Embryonic facial prominence (tissue), 1 donor: ENCODE measurements around the gene MKRN1.
"Not testable (repeated sequence)": the region's sequence is repeated elsewhere in the genome, so short reads cannot be mapped to it uniquely, and the experiment has no call there.

ENCODE experiments used
- DNase-seq: peaks from one replicate; pipeline ENCODE4 v3.0.0-alpha.2; 2016; ENCODE audit errors: extremely low spot score

Gene MKRN1

DNA sequence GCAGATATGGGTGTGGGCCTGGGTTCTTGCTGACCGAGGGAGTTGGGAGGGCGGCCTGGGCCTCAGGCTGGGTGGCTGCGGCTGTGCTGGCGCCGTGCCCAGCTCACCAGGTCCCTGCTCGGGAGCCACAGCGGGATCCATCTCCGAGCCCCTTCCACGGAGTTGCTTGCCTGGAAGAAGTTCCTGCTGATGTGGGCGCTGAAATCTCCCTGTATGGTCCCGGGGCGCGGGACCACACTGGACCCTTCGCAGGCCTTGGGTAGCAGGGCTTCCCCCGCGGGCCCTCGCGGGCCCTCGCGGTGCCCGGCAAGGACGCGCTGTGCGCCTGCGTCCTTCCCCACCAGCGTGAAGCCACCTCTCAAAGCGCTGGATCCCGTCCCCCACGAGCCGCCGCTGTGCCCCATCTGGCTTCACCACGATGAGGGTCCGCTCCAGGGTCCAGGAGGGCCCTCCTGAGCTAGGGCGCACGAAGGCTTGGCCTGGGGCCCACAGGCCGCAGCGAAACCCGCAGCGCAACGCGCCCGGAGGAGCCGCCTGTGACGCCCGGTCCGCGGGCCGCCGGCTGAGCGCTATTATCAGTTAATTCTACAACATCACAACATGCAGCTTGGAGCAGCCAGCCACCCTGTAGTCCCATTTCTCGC lies 43.9 kb downstream of the MKRN1 start:
- no peak for DNase-seq

DNA sequence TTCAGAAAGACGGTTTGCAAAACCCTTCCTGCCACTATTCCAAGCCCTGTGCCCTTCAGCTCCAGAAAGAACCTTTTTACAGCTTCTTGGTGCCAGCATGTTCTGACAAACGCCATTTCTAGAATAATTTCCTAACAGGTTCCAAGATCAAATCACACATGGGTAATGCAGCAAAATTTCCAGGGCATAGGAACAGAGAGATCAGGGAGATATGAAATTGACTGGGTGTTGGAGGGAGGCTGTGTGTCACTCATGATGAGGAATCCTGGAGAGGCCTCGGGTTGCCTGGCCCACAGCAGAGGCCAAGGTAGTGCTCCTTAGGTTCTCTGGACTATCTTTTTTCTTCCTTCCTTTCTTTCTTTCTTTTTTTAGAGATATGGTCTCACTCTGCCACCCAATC lies 45.9 kb downstream of the MKRN1 start:
- no peak for DNase-seq

DNA sequence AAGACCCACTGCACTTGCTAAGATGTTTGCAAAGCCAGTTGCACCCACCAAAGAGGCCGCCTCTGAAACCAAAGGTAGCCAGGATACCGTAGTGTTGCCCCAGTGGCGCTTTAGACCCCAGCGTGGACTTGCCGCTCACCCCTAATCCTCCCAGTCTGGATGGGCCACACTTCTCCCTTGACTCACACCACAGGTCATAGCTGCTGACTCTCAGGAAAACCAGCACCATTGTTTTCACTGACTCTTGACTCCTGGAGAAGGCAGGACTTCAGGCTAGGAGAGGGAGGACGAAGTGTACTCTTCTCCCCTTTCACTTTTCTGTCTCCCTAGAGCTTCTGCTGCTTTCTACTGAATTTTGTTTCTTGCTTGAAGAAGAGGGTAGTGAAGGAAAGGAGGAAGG lies 53.2 kb downstream of the MKRN1 start:
- DNase-seq = no peak

DNA sequence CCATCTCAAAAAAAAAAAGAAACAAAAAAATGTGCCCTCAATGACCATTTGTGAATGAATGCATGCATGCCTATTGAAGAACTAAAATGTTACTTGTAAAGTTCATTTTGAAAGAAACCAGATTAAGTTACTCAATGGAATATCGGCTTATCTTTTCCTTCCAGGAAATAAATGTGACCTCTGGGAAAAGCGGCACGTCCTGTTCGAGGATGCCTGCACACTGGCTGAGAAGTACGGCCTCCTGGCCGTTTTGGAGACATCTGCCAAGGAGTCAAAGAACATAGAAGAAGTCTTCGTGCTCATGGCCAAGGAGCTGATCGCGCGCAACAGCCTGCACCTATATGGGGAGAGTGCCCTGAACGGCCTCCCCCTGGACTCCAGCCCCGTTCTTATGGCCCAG lies 53.6 kb downstream of the MKRN1 start:
- no peak for DNase-seq

DNA sequence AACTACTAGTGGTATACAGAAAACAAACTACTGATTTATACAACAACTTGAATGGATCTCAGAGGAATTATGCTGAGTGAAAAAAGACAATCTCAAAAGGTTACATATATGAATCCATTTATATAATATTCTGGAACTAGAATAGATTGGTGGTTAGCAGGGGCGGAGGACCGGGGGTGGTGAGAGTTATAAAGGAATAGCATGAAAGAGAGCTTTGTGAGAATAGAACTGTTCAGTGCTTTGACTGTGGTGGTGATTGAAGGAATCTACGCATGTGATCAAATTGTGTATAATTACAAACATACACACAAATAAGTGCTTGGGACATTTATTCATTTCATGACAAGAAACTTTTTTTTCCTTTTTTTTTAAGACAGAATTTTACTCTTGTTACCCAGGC lies 55.8 kb downstream of the MKRN1 start:
- no peak for DNase-seq

DNA sequence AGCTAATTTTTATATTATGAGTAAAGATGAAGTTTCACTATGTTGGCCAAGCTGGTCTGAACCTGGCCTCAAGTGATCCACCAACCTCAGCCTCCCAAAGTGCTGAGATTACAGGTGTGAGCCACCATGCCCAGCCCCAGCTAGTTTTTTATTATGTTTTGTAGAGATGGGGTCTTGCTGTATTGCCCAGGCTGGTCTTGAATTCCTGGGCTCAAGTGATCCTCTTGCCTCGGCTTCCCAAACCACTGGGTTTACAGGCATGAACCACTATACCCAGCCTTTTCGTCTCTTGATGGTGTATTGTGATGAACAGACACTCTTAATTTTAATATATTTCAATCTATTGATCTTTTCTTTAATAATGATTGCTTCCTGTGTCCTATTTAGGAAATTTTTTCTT lies 57.8 kb downstream of the MKRN1 start:
- DNase-seq = no peak

DNA sequence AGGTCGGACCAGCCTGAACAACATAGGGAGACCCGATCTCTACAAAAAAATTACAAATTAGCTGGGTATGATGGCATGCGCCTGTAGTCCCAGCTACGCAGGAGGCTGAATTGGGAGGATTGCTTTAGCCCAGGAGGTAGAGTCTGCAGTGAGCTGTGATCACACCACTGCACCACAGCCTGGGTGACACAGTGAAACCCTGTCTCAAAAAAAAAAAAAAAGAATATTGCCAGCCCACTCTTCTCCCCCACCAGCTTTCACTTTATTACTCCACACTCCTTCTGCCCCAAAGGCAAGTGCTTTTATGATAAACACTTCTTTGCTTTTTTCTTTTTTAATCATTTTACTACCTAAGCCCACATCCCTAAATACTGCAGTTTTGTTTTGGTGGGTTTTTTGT lies 60.7 kb downstream of the MKRN1 start:
- DNase-seq = no peak

DNA sequence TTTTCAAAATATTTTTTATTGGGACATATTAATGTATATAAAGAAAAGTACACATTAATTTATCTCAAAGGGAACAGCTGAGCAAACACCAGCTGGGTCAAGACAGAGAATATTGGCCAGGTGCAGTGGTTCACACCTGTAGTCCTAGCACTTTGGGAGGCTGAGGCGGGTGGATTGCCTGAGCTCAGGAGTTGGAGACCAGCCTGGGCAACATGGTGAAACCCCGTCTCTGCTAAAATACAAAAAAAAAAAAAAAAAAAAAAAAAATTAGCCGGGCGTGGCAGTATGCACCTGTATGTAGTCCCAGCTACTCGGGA lies 61.2 kb downstream of the MKRN1 start:
- DNase-seq = not testable (repeated sequence)

DNA sequence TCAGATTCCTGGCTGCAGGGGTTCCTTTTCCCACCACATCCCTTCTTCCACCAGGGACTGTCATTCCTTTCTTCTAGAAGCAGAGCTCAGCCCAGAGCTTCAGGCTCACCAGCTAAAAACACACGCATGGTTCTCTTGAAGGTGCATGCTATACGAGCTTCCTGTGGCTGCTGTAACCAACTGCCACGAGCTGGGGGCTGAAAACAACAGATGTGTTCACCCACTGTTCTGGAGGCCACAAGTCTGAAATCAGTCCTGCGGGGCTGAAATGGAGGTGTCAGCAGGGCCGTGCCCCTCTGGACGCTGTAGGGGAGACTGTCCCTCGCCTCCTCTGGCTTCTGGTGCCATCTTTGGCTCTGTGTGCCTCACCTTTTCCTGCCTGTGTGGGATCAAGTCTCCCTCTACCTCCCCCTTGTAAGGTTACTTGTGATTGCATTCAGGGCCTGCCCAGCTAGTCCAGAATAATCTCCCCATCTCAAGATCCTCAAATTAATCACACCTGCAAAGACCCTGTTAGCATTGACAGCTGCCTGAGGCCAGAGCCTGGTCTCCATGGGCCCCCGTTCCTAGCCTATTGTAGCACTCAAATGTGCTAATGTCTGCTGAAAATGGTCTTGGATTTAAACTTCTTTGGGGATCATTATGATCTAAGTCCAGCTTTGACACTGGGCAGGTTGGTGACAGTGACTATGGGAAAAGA lies 61.7 kb downstream of the MKRN1 start:
- DNase-seq = no peak

DNA sequence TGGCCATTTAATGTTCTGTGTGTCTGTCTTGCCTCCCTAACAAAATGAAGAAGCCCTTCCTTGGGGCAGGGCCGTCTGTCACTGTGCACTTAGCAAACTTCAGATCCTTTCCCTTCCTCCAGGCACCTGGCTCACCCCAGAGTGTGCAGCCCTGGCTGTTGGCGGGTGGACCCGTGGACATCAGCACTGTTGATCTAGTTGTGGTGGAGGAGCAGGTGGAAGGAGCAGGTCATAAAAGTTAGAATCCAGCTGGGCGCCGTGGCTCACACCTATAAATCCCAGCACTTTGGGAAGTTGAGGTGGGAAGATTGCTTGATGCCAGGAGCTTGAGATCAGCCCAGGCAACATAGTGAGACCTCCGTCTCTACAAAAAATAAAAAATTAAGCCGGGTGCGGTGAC lies 62.7 kb downstream of the MKRN1 start:
- no peak for DNase-seq

DNA sequence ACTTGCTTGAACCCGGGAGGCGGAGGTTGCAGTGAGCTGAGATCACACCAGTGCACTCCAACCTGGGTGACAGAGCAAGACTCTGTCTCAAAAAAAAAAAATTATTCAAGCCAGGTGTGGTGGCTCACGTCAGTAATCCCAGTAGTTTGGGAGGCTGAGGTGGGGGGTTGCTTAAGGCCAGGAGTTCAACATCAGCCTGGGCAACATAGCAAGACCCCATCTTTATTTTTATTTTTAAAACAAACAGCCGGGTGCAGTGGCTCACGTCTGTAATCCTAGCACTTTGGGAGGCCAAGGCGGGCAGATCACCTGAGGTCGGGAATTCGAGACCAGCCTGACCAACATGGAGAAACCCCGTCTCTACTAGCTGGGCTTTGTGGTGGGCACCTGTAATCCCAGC lies 63.5 kb downstream of the MKRN1 start:
- DNase-seq = not testable (repeated sequence)

DNA sequence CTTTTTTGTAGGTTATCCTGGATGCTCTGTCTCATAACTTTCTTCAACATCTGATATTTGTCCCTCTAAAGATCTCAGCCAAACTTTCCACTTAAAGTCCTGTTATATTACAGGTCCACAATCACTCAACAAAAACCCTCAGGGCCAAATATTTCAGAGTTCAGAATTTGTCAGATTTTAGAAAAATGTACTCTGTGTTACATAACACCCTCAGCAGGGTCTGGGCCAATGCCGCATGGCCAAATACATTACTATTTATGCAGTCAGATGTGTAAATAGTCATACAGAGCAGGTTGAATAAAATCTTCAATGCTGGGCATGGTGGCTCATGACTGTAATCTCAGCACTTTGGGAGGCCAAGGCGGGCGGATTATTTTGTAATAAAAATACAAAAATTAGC lies 63.9 kb downstream of the MKRN1 start:
- DNase-seq = no peak

DNA sequence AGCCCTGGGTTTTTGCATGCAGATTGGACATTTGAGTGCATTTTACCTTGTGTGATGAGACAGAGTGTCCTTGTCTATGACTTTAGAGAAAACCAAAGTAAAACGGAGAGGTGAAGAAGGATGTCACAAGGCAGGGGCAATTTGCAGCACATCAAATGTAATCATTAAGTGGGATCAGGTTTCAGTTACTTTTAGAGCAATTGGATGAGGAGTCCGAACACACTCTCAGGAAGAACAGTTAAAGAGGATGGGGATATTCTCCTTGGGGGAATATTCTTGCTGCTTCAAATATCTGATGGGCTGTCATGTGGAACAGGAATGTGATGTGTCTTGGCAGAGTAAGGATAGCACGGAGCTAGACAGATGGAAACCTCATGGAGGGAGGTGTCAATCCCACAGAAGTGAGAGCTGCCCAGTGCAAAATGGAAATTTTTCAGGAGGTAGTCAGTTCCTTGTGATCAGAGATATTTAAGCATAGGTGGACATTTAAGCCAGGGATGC lies 74.7 kb downstream of the MKRN1 start:
- DNase-seq = no peak

DNA sequence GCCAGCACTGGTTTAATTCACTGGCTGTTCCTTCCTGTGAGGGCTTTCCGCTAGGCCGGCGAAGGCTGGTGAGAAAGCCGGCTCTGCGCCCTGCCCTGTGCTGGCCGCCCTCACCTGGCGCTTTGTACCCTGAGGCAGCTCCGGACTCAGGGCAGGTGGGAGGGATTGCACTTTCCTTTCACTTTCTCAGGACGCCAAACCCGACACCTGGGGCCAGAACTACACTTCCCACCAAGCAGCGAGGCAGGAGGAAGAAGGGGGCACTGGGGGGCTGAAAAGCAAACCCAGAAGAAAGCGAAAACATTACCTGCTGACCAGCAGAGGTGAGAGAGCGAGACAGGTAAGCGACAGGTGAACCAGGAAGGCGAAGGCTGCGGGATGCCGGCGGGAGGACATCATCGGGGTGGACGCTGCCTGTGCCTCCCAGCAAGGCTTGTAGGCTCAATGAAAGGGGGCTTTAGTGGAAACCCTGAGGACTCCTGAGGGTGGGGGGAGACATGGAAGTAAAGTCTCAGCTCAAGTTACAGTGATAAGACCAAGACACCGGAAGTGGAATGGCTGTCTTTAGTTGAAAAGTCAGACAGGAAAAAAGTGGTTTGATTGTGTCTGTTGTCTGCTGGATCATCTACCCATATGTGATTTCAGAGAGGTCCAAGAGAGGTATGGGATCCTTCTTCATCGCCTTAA lies 75.3 kb downstream of the MKRN1 start, which contains the start of gene RAB19:
Gene RAB19, plus strand, starts transcription at position 181 of the 687 bp plus-strand sequence. CDS start 3,589 bp downstream, outside the sequence.
- DNase-seq = no peak
